Measurements from ENCODE around the gene C15orf40.

DNA sequence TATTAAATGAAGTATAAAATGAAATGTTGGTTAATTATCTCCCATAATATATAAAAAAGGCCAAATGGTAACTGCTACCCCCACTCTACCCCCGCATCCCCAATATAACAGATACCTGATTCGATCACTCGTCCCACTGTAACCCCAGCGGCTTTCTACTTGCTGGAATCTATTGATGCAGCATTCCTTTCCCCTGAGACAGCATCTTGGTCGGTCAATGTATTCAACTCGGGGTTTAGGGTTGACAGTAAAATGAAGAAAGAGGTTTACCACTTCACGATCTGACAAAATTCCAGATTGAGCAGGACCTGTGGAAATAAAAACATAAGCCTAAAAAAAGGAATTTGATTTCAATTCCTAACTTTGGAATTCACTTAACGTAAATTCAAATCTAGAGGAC is 18.6 kb upstream of the C15orf40 start:
- TF ChIP-seq, protein P1, sequence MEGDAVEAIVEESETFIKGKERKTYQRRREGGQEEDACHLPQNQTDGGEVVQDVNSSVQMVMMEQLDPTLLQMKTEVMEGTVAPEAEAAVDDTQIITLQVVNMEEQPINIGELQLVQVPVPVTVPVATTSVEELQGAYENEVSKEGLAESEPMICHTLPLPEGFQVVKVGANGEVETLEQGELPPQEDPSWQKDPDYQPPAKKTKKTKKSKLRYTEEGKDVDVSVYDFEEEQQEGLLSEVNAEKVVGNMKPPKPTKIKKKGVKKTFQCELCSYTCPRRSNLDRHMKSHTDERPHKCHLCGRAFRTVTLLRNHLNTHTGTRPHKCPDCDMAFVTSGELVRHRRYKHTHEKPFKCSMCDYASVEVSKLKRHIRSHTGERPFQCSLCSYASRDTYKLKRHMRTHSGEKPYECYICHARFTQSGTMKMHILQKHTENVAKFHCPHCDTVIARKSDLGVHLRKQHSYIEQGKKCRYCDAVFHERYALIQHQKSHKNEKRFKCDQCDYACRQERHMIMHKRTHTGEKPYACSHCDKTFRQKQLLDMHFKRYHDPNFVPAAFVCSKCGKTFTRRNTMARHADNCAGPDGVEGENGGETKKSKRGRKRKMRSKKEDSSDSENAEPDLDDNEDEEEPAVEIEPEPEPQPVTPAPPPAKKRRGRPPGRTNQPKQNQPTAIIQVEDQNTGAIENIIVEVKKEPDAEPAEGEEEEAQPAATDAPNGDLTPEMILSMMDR (IDR thresholded peaks at IDR 0.05), result no peak
- TF ChIP-seq POLR2AphosphoS5 (IDR thresholded peaks at IDR 0.05), result no peak
